ENCODE measurements around the gene IGSF11.

- TF ChIP-seq, protein P1, sequence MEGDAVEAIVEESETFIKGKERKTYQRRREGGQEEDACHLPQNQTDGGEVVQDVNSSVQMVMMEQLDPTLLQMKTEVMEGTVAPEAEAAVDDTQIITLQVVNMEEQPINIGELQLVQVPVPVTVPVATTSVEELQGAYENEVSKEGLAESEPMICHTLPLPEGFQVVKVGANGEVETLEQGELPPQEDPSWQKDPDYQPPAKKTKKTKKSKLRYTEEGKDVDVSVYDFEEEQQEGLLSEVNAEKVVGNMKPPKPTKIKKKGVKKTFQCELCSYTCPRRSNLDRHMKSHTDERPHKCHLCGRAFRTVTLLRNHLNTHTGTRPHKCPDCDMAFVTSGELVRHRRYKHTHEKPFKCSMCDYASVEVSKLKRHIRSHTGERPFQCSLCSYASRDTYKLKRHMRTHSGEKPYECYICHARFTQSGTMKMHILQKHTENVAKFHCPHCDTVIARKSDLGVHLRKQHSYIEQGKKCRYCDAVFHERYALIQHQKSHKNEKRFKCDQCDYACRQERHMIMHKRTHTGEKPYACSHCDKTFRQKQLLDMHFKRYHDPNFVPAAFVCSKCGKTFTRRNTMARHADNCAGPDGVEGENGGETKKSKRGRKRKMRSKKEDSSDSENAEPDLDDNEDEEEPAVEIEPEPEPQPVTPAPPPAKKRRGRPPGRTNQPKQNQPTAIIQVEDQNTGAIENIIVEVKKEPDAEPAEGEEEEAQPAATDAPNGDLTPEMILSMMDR (IDR thresholded peaks at IDR 0.05) = no peak
- no peak for TF ChIP-seq ZFX (IDR thresholded peaks at IDR 0.05; ENCODE audit: borderline replicate concordance)
Observed at GRCh38 chr3:119015942-119016341, 18.7 kb downstream of the IGSF11 start.
